Colonic mucosa (tissue), 4 donors: ENCODE results near the gene TUB. TPM values are rescaled to one million over a fixed set of nuclear protein-coding genes. Genes with fewer than 3 reads are reported as not detected.

Experiments
- DNase-seq: peaks from one replicate; pipeline ENCODE4 v3.0.0-alpha.2; 2020
- H3K27ac ChIP-seq: fragments of 200-600 bp; one replicate; pipeline ENCODE4 v1.8.0; 2021
- H3K27me3 ChIP-seq: fragments of 200-600 bp; one replicate; pipeline ENCODE4 v1.8.0; 2021
- H3K36me3 ChIP-seq: fragments of 200-600 bp; one replicate; pipeline ENCODE4 v1.8.0; 2021
- H3K4me1 ChIP-seq: fragments of 200-600 bp; one replicate; pipeline ENCODE4 v1.8.0; 2021; ENCODE audit warnings: mild to moderate bottlenecking
- H3K4me3 ChIP-seq: fragments of 200-600 bp; one replicate; pipeline ENCODE4 v1.8.0; 2021
- H3K9ac ChIP-seq, 2 donors: one replicate each; pipeline ENCODE4 v1.7.0; 2013; ENCODE audit warnings: control low read depth in 2 of 2, low read depth in 2 of 2, low read length in 2 of 2
- H3K9me3 ChIP-seq: fragments of 200-600 bp; one replicate; pipeline ENCODE4 v1.8.0; 2021
- CTCF ChIP-seq: fragments of 200-600 bp; IDR thresholded peaks from one replicate; pipeline ENCODE4 v1.8.0; 2022; ENCODE audit warnings: antibody characterized with exemption, mild to moderate bottlenecking
- intact Hi-C: fragments of 100-400 bp; cut with DNase I; formaldehyde crosslinking; loops from one replicate; pipeline ENCODE4 v1.14.1; 2022
- total RNA-seq, 2 donors: library from RNA; stranded (reverse); fragmentation: NEBNext Ultra II Directional in 1 of 2; extraction: Animal tissue kit (Norgen Biotek cat#: 25700) in 1 of 2; gene quantifications; one replicate each; pipeline ENCODE4 v1.2.1, GENCODE V29; 2021
- donor health status: healthy.
- donor health status: DM: no; HTN: no; CAD: no.
- donor health status: DM: no; HTN: no; CAD: no.

The TUB gene
- total RNA-seq, 2 donors from 2014 or later: 1.2 to 1.4 TPM

DNA sequence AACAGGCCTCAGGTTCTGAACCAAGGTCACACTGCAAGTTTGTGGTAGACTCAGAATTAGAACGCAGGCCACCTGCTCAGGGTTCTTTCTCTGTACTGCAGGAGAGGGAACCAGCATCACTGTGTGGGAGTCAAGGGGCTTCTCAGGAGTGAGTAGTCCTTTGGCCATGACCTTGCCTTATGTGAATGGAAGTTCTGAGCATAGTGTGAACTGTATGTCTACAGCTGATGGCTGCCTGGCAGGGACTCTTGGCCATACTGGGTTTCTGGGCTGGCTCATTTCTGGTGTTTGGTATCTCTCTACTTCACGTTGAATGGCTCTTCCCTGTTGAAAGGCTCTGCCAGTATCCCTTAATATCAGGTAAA lies 40.1 kb upstream of the TUB start:
- Histone ChIP-seq H3K27me3 (no peaks in the 10 kb centered on the region), H3K9ac (no peak overlapping the region), H3K36me3 (no peaks in the 10 kb centered on the region), H3K4me3 (no peak overlapping the region), H3K4me1 (no peaks in the 10 kb centered on the region), H3K27ac (no peak overlapping the region), H3K9me3 (no peaks in the 10 kb centered on the region)
- TF ChIP-seq CTCF: no peak
- no peak for DNase-seq
- intact Hi-C loops: no loop called here

- no peaks in the 10 kb centered on the region for H3K4me1 ChIP-seq
- no peaks in the 10 kb centered on the region for H3K9me3 ChIP-seq
- intact Hi-C loops: no loop called here
- H3K9ac ChIP-seq: no peak overlapping the region
- no peaks in the 10 kb centered on the region for H3K36me3 ChIP-seq
- TF ChIP-seq CTCF: no peak
- no peak for DNase-seq
- no peak overlapping the region for H3K27ac ChIP-seq
- H3K4me3 ChIP-seq: no peak overlapping the region
- no peaks in the 10 kb centered on the region for H3K27me3 ChIP-seq
Observed at GRCh38 chr11:8041576-8041975, 39.4 kb upstream of the TUB start.

DNA sequence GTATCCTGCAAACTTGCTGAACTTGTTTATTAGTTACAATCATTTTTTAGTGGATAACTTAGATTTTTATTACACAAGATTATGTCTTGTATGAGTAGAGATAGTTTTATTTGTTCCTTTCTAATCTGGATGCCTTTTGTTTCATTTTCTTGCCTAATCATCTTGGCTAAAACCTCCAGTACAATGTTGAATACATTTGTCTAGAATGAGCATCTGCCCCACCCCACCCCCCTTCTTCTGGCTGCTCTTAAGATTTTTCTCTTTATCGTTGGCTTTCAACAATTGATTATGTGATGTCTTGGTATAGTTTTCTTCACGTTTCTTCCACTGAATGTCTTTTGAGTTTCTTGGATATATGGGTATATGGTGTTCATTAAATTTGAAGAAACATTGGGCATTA lies 37.3 kb upstream of the TUB start:
- Histone ChIP-seq H3K27ac (no peak overlapping the region), H3K9me3 (no peaks in the 10 kb centered on the region), H3K4me3 (no peak overlapping the region), H3K9ac (no peak overlapping the region), H3K27me3 (no peaks in the 10 kb centered on the region), H3K36me3 (no peaks in the 10 kb centered on the region), H3K4me1 (no peaks in the 10 kb centered on the region)
- no peak for DNase-seq
- intact Hi-C loops: no loop called here
- TF ChIP-seq CTCF: no peak

DNA sequence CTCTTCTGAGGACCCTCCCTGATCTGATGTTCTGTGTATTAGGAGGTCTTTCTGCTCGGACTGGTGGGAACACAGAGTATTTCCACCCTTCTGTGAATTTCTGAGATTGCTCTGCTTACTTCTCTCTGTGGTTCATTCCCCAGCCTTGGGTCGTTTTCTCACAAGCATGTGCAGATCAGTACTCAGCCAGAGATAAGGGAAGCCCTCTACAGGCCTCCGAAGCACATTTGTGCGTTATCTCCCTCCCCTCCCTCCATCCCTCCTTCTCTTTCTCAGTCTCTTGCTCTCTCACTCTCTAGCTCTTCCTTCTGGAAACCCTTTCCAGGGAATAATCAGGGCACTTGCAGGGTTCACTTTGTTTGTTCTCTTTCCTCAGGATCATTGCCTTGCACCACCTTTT lies 35.2 kb upstream of the TUB start:
- intact Hi-C loops: no loop called here

GRCh38 chr11:8047382-8047781 lies 33.6 kb upstream of the TUB start:
- no peak for TF ChIP-seq CTCF
- Histone ChIP-seq H3K4me1 (no peaks in the 10 kb centered on the region), H3K4me3 (no peak overlapping the region), H3K9ac (no peak overlapping the region), H3K9me3 (no peaks in the 10 kb centered on the region), H3K36me3 (no peaks in the 10 kb centered on the region), H3K27me3 (no peaks in the 10 kb centered on the region), H3K27ac (no peak overlapping the region)
- intact Hi-C loops: no loop called here
- no peak for DNase-seq

More for the DNA sequence above, 35.2 kb upstream of the TUB start:
- Histone ChIP-seq H3K4me1 (no peaks in the 10 kb centered on the region), H3K27me3 (no peaks in the 10 kb centered on the region), H3K9me3 (no peaks in the 10 kb centered on the region), H3K27ac (no peak overlapping the region), H3K4me3 (no peak overlapping the region), H3K36me3 (no peaks in the 10 kb centered on the region), H3K9ac (no peak overlapping the region)
- no peak for DNase-seq
- TF ChIP-seq CTCF: no peak

GRCh38 chr11:8049084-8049483 lies 31.9 kb upstream of the TUB start:
- intact Hi-C loops: no loop called here
- no peak overlapping the region for H3K4me3 ChIP-seq
- TF ChIP-seq CTCF: no peak
- H3K4me1 ChIP-seq: no peaks in the 10 kb centered on the region
- no peak overlapping the region for H3K9ac ChIP-seq
- DNase-seq: no peak
- H3K9me3 ChIP-seq: no peaks in the 10 kb centered on the region
- H3K27me3 ChIP-seq: no peaks in the 10 kb centered on the region
- H3K27ac ChIP-seq: no peak overlapping the region
- H3K36me3 ChIP-seq: no peaks in the 10 kb centered on the region
